Left lung (tissue), 10 donors: ENCODE measurements around the gene NLRC3. TPM values are rescaled to one million over a fixed set of nuclear protein-coding genes. Genes with fewer than 3 reads are reported as not detected.

ENCODE experiments used
- ATAC-seq: fragments of 200-7000 bp; cut with Tn5 transposase; one replicate; pipeline ENCODE4 v1.9.1; 2020; ENCODE audit warnings: moderate library complexity
- DNase-seq, 4 donors: peaks; one replicate each; pipeline ENCODE4 v3.0.0-alpha.2; 2013 to 2020
- H3K27ac ChIP-seq, 2 donors: fragments of 200-600 bp; sonication (generic) in 1 of 2; one replicate each; pipeline versions ENCODE4 v1.5.0 to v1.8.0; 2020 to 2021
- H3K27me3 ChIP-seq, 2 donors: fragments of 200-600 bp; sonication (generic) in 1 of 2; one replicate each; pipeline versions ENCODE4 v1.5.0 to v1.8.0; 2020 to 2021
- H3K36me3 ChIP-seq, 2 donors: fragments of 200-600 bp; sonication (generic) in 1 of 2; one replicate each; pipeline versions ENCODE4 v1.5.0 to v1.8.0; 2020 to 2021
- H3K4me1 ChIP-seq, 2 donors: fragments of 200-600 bp; one replicate each; pipeline ENCODE4 v1.8.0; 2021
- H3K4me3 ChIP-seq, 2 donors: fragments of 200-600 bp; sonication (generic) in 1 of 2; one replicate each; pipeline versions ENCODE4 v1.5.0 to v1.8.0; 2020 to 2021; ENCODE audit warnings: mild to moderate bottlenecking in 1 of 2
- H3K9me3 ChIP-seq, 2 donors: fragments of 200-600 bp; sonication (generic) in 1 of 2; one replicate each; pipeline versions ENCODE4 v1.5.0 to v1.8.0; 2020 to 2021
- intact Hi-C, 2 donors: fragments of 100-400 bp; cut with DNase I; formaldehyde crosslinking; loops; one replicate each; pipeline versions ENCODE4 v1.11.2 to v1.14.2; 2022
- polyA plus RNA-seq, 6 donors: library from polyadenylated mRNA; unstranded; fragments of 120-200 nt; gene quantifications; one replicate each; pipeline ENCODE4 v1.2.1, GENCODE V29; 2013; ENCODE audit not compliant: insufficient read length in 6 of 6
- total RNA-seq, 2 donors: library from RNA; stranded (reverse); fragmentation: NEBNext Ultra II Directional; extraction: Animal tissue kit (Norgen Biotek cat#: 25700); gene quantifications; one replicate each; pipeline ENCODE4 v1.2.1, GENCODE V29; 2021
- TF ChIP-seq, protein P1 (sequence below), 2 donors: fragments of 200-600 bp; sonication (generic) in 1 of 2; IDR thresholded peaks; one replicate each; pipeline versions ENCODE4 v1.5.0 to v1.8.0; 2021; ENCODE audit warnings: antibody characterized with exemption in 2 of 2
- donor health status: DM: no; HTN: yes; CAD: no.
- donor health status: DM: no; HTN: no; CAD: no.

The NLRC3 gene
- total and polyA plus RNA-seq, 8 donors = 1.9 to 4.5 (median 3.4) TPM

DNA sequence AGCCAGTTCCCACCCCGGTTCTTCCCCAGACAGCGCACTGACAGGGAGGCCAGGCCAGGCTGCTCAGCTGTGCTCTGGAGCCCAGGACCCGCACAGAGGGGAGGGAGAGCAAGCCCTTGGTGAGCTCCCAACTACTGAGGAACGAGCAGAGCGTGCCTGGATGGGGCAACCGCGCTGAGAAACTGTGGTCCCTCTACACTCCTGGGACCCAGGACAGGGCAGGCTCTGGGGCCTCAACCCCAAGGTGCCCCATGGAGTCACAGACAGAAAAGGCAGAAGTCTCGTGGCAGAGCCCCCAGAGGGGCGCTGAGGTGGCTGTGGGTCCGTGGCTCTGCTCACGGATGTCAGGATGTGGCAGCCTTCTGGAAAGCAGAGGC, 17.9 kb upstream of the NLRC3 start:
- TF ChIP-seq, protein P1, sequence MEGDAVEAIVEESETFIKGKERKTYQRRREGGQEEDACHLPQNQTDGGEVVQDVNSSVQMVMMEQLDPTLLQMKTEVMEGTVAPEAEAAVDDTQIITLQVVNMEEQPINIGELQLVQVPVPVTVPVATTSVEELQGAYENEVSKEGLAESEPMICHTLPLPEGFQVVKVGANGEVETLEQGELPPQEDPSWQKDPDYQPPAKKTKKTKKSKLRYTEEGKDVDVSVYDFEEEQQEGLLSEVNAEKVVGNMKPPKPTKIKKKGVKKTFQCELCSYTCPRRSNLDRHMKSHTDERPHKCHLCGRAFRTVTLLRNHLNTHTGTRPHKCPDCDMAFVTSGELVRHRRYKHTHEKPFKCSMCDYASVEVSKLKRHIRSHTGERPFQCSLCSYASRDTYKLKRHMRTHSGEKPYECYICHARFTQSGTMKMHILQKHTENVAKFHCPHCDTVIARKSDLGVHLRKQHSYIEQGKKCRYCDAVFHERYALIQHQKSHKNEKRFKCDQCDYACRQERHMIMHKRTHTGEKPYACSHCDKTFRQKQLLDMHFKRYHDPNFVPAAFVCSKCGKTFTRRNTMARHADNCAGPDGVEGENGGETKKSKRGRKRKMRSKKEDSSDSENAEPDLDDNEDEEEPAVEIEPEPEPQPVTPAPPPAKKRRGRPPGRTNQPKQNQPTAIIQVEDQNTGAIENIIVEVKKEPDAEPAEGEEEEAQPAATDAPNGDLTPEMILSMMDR (IDR thresholded peaks at IDR 0.05) = no peak
- H3K9me3 ChIP-seq = peaks cover 0 to 2% of the 10 kb centered on the region in 2 donors
- no peak overlapping the region for H3K27ac ChIP-seq
- intact Hi-C loops = no loop called here
- peaks cover 0 to 74% of the 10 kb centered on the region in 2 donors for H3K36me3 ChIP-seq
- peaks cover 9 to 19% of the 10 kb centered on the region in 2 donors for H3K4me1 ChIP-seq
- no peak overlapping the region for H3K4me3 ChIP-seq
- DNase-seq (peak in 1 of 4 donors; percentile 65), ATAC-seq (no peak)
- H3K27me3 ChIP-seq = no peaks in the 10 kb centered on the region

DNA sequence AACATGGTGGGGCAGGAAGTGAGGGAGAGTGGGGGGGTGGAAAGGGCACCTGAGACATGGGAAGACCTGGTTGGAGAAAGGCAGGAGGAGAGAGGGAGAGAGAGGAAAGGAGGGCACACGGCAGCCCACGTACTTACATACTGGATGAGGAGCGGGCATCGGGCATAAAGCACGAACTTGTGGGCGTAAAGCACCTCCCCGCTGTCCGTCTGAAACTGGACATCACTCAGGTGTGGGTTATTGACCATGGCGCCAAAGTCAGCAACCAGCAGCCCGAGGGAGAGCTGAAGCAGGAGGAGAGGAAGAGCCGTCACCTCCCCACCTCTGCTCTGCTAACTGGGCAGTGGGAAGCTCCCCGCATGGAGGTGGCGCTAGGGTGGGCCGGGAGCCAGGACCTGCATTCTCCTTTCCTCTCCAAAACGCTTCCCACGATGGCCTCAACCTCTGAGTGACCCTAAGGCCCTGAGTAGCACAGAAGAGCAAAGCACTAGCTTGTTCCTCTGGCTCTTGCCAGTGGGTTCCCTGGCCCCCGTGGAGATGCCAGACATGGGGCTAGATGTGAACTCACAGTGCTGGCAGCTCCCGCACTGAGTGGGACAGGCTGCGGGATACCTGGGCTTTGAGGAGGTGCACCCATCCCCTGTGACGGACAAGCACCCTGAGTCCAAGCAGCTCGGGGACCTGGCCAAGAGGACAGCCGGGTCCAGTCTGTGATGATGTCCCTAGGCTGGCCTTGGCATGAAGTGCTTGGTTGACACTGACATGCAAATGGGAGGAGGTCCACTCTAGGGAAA, 17.3 kb upstream of the NLRC3 start:
- no peaks in the 10 kb centered on the region for H3K27me3 ChIP-seq
- H3K4me3 ChIP-seq = no peak overlapping the region
- H3K4me1 ChIP-seq = peaks cover 10 to 25% of the 10 kb centered on the region in 2 donors
- TF ChIP-seq, protein P1 (IDR thresholded peaks at IDR 0.05) = no peak
- H3K9me3 ChIP-seq = no peaks in the 10 kb centered on the region
- ATAC-seq = no peak
- peak in 1 of 4 donors; percentile 54 for DNase-seq
- intact Hi-C loops = no loop called here
- H3K27ac ChIP-seq = no peak overlapping the region
- peaks cover 0 to 71% of the 10 kb centered on the region in 2 donors for H3K36me3 ChIP-seq

DNA sequence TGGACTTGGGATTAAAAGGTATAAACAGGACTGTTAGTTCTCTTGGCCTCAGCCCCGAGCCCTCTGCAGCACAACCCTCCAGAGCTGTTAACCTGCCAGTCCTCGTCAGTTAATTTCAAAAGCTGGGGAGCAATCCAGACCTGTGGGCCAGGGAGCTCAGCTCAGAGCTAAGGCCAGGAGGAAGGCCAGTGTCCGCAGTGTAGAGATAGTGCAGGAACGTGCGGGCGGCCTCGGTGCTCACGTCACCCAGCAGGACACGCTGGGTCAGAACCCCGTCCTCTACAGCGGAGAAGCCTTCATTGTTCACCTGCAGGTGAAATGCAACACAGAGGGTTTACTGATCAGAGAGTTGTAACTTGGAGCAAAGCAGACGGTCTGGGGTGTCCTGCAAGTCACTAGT, 15.4 kb upstream of the NLRC3 start:
- H3K9me3 ChIP-seq = no peaks in the 10 kb centered on the region
- no peaks in the 10 kb centered on the region for H3K27me3 ChIP-seq
- H3K36me3 ChIP-seq = peaks cover 0 to 67% of the 10 kb centered on the region in 2 donors
- H3K4me3 ChIP-seq = no peak overlapping the region
- no peak overlapping the region for H3K27ac ChIP-seq
- peaks cover 10 to 32% of the 10 kb centered on the region in 2 donors for H3K4me1 ChIP-seq
- TF ChIP-seq, protein P1 (IDR thresholded peaks at IDR 0.05) = no peak
- DNase-seq (no peak), ATAC-seq (no peak)
- intact Hi-C loops = no loop called here

DNA sequence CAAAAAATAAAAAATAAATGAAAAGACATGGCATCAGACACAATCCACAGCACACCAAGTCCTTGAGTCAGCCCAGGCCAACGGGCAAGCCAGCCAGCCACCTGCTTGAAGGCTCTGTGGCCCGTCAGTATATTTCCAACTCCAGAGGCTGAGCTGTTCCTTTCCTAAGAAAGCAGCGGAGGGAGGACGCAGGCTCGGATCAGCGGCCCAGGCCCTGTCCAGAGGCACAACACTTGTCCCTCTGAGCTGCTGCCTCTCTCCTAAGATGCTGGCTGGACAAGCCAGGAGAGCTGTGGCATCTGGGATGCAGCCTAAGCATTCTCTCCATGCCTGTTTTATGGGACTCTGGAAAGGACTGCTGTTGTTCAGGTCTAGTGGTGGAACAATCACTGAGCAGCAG, 14.8 kb upstream of the NLRC3 start:
- Histone ChIP-seq H3K9me3 (no peaks in the 10 kb centered on the region), H3K4me3 (no peak overlapping the region), H3K4me1 (peaks cover 10 to 32% of the 10 kb centered on the region in 2 donors), H3K27me3 (no peaks in the 10 kb centered on the region), H3K36me3 (peaks cover 0 to 65% of the 10 kb centered on the region in 2 donors), H3K27ac (no peak overlapping the region)
- TF ChIP-seq, protein P1 (IDR thresholded peaks at IDR 0.05) = no peak
- DNase-seq (peak in 1 of 4 donors; percentile 53), ATAC-seq (no peak)
- intact Hi-C loops = no loop called here

DNA sequence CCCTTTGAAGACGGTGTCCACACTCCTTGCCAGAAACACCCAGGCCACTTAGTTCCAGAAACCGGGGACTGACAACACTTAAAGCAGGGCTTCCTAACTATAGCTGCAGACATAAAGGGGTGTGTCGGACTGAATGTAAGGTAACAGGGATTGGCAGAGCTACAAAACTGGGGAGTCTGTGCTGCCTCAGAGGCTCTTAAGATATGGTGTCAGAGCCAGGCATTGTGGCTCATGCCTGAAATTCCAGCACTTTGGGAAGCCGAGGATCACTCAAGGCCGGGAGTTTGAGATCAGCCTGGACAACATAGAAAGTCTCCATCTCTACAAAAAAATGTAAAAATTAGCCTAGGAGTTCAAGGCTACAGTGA, 14.2 kb upstream of the NLRC3 start:
- intact Hi-C loops = no loop called here

More for the DNA sequence above, 14.2 kb upstream of the NLRC3 start:
- peaks cover 0 to 62% of the 10 kb centered on the region in 2 donors for H3K36me3 ChIP-seq
- ATAC-seq (peak; percentile 74), DNase-seq (no peak)
- TF ChIP-seq, protein P1 (IDR thresholded peaks at IDR 0.05) = no peak
- no peaks in the 10 kb centered on the region for H3K9me3 ChIP-seq
- peaks cover 10 to 32% of the 10 kb centered on the region in 2 donors for H3K4me1 ChIP-seq
- H3K4me3 ChIP-seq = no peak overlapping the region
- H3K27me3 ChIP-seq = no peaks in the 10 kb centered on the region
- H3K27ac ChIP-seq = peak overlapping the region; percentile 13 to 71
